PFSK-1 (cell line): ENCODE measurements around the gene GATA1.

Source experiments
- FOXP2 ChIP-seq: optimal IDR thresholded peaks from 2 replicates; pipeline ENCODE3; 2011; ENCODE audit warnings: borderline replicate concordance, control low read depth, inconsistent platforms; ENCODE audit not compliant: insufficient read depth; ENCODE audit errors: extremely low read length, extremely low read depth
- POLR2AphosphoS5 ChIP-seq: IDR thresholded peaks from 2 replicates; pipeline ENCODE4 v1.6.1; 2012; ENCODE audit warnings: low read depth, mild to moderate bottlenecking, control low read depth, low read length, moderate library complexity
- SIN3A ChIP-seq: IDR thresholded peaks from 2 replicates; pipeline ENCODE4 v1.6.1; 2012; ENCODE audit warnings: mild to moderate bottlenecking, low read length, moderate library complexity, borderline replicate concordance; ENCODE audit not compliant: insufficient read depth
- TAF1 ChIP-seq: IDR thresholded peaks from 2 replicates; pipeline ENCODE4 v1.6.1; 2012; ENCODE audit warnings: low read length, control low read depth, borderline replicate concordance; ENCODE audit not compliant: insufficient read depth
- TF ChIP-seq, protein P1 (sequence below), 2 experiments: IDR thresholded peaks; 2 replicates each; pipeline versions ENCODE4 v1.6.1 to v1.8.0; 2011 to 2012; ENCODE audit warnings: low read depth in 2 of 2, low read length in 2 of 2, control low read depth in 1 of 2, inconsistent platforms in 1 of 2, mild to moderate bottlenecking in 1 of 2, moderate library complexity in 1 of 2; ENCODE audit not compliant: insufficient read depth in 1 of 2

DNA sequence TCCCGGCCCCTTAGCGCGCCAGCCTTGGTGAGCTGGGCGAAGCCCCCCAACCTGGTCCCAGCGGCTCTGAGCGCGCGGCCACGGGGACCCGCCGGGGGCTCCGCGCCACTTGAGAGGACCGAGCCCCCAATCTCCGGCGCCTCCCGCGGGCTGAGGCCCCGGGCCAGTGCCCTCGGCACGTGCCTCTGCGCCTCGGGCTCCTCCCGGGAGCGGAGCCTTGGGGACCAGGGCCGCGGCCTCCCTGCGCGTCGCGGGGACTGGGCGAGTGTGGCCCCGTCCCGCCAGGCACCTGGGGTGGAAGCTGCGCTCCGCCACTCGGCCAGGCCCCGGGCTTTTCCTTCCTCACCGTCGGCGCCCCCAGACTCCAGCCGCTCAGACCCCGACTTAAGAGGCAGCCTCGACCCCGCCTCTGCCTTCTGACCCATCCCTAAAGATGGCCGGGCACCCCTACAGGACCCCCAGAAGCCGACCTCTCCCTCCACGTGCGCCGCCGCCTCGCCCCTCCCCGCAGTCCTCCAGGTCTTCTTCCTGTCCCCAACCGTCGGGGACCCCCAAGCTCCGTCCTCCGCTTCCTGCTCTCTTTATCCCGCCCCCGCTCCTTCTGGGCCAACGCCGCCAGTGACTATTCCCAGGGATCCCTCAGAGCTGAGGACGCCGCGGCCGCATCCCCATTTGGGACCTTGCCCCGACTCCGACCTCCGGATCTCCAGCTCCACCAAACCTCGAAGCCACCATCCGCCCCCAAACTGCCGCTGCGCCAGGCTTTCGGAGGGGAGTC is 40.7 kb downstream of the GATA1 start:
- TF ChIP-seq TAF1 (no peak), POLR2AphosphoS5 (no peak), SIN3A (no peak), FOXP2 (no peak)
- TF ChIP-seq, protein P1, sequence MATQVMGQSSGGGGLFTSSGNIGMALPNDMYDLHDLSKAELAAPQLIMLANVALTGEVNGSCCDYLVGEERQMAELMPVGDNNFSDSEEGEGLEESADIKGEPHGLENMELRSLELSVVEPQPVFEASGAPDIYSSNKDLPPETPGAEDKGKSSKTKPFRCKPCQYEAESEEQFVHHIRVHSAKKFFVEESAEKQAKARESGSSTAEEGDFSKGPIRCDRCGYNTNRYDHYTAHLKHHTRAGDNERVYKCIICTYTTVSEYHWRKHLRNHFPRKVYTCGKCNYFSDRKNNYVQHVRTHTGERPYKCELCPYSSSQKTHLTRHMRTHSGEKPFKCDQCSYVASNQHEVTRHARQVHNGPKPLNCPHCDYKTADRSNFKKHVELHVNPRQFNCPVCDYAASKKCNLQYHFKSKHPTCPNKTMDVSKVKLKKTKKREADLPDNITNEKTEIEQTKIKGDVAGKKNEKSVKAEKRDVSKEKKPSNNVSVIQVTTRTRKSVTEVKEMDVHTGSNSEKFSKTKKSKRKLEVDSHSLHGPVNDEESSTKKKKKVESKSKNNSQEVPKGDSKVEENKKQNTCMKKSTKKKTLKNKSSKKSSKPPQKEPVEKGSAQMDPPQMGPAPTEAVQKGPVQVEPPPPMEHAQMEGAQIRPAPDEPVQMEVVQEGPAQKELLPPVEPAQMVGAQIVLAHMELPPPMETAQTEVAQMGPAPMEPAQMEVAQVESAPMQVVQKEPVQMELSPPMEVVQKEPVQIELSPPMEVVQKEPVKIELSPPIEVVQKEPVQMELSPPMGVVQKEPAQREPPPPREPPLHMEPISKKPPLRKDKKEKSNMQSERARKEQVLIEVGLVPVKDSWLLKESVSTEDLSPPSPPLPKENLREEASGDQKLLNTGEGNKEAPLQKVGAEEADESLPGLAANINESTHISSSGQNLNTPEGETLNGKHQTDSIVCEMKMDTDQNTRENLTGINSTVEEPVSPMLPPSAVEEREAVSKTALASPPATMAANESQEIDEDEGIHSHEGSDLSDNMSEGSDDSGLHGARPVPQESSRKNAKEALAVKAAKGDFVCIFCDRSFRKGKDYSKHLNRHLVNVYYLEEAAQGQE (IDR thresholded peaks at IDR 0.05; ENCODE audit: insufficient read depth in 1 of 2, low read depth in 2 of 2, low read length in 2 of 2): no peak
